Caco-2 (cell line): ENCODE measurements around the gene SUSD1. TPM values are rescaled to one million over a fixed set of nuclear protein-coding genes. Genes with fewer than 3 reads are reported as not detected.

ENCODE experiments used
- BruUV-seq: library from RNA; stranded (reverse); fragments of 400-500 nt; replicated peaks from 2 replicates; lab custom pipeline; 2021; lab: Mats Ljungman, UMichigan
- CTCF ChIA-PET: fragments of 300-600 bp; sonication (Branson Sonifier 250); formaldehyde crosslinking; loops from one replicate; lab custom pipeline; 2022; ENCODE audit warnings: antibody characterized with exemption; lab: Charles Lee
- POLR2A ChIA-PET: fragments of 300-600 bp; sonication (Branson Sonifier 250); formaldehyde crosslinking; loops from one replicate; lab custom pipeline; 2022; ENCODE audit warnings: antibody characterized with exemption; lab: Charles Lee
- DNase-seq, 2 experiments: peaks; one replicate each; pipeline versions ENCODE4 v3.0.0 to v3.0.0-alpha.2; 2020 to 2022
- H3K27me3 ChIP-seq: replicated peaks from 2 replicates; pipeline ENCODE4 v1.6.0; 2011; ENCODE audit warnings: low read length; ENCODE audit not compliant: control insufficient read depth, insufficient read depth
- H3K36me3 ChIP-seq: 2 replicates; pipeline ENCODE4 v1.5.1; 2011; ENCODE audit warnings: low read length; ENCODE audit not compliant: control insufficient read depth, insufficient read depth
- H3K4me1 ChIP-seq: fragments of 250-450 bp; sonication (Bioruptor Pico); 2 replicates; pipeline ENCODE4 v1.5.1; 2020; ENCODE audit warnings: mild to moderate bottlenecking
- H3K4me3 ChIP-seq: 2 replicates; pipeline ENCODE4 v1.5.1; 2011; ENCODE audit warnings: low read depth, mild to moderate bottlenecking, control low read depth, low read length
- H3K9me3 ChIP-seq: fragments of 250-450 bp; sonication (Bioruptor Pico); 2 replicates; pipeline ENCODE4 v1.5.1; 2020; ENCODE audit warnings: mild to moderate bottlenecking, moderate library complexity
- H3K27ac Mint-ChIP-seq: one replicate; pipeline ENCODE4 v1.8.0; 2022; ENCODE audit warnings: mixed read lengths; ENCODE audit not compliant: unreplicated experiment
- H3K27me3 Mint-ChIP-seq: one replicate; pipeline ENCODE4 v1.8.0; 2022; ENCODE audit warnings: mixed read lengths; ENCODE audit not compliant: insufficient read depth, unreplicated experiment
- H3K36me3 Mint-ChIP-seq: one replicate; pipeline ENCODE4 v1.8.0; 2022; ENCODE audit warnings: mild to moderate bottlenecking, mixed read lengths; ENCODE audit not compliant: insufficient read depth, unreplicated experiment
- H3K4me1 Mint-ChIP-seq: one replicate; pipeline ENCODE4 v1.8.0; 2022; ENCODE audit warnings: low read depth, mixed read lengths; ENCODE audit not compliant: unreplicated experiment
- H3K4me3 Mint-ChIP-seq: one replicate; pipeline ENCODE4 v1.8.0; 2022; ENCODE audit warnings: mild to moderate bottlenecking, moderate library complexity, mixed read lengths; ENCODE audit not compliant: unreplicated experiment
- H3K9me3 Mint-ChIP-seq: one replicate; pipeline ENCODE4 v1.8.0; 2022; ENCODE audit warnings: mixed read lengths; ENCODE audit not compliant: unreplicated experiment
- intact Hi-C: fragments of 100-400 bp; cut with micrococcal nuclease; formaldehyde crosslinking; loops from one replicate; pipeline ENCODE4 v1.10.0; 2022; ENCODE audit not compliant: unreplicated experiment
- total RNA-seq: library from RNA; stranded (reverse); gene quantifications from 2 replicates; pipeline ENCODE4 v1.2.3, GENCODE V29; 2022
- TF ChIP-seq, protein P1 (sequence below), 2 experiments: fragments of 200-600 bp in 1 of 2; IDR thresholded peaks; 1 replicate in 1 of 2; 2 replicates in 1 of 2; pipeline versions ENCODE4 v1.5.1 to v1.8.0; 2011 to 2022; ENCODE audit warnings: antibody characterized with exemption in 1 of 2, control low read depth in 1 of 2, inconsistent platforms in 1 of 2, low read depth in 1 of 2, low read length in 1 of 2, mild to moderate bottlenecking in 1 of 2, moderate library complexity in 1 of 2; ENCODE audit not compliant: insufficient read depth in 1 of 2, severe bottlenecking in 1 of 2, unreplicated experiment in 1 of 2

Gene SUSD1
- total RNA-seq, 1 experiment from 2014 or later, result 53.4 TPM

- peaks cover 87% of the 10 kb centered on the region for H3K4me1 ChIP-seq
- no TSS peak for BruUV-seq
- peak; percentile 49 to 73 for DNase-seq
- Mint-ChIP-seq H3K27ac (peak overlapping the region; percentile 96), H3K36me3 (peaks cover 49% of the 10 kb centered on the region), H3K4me3 (no peak overlapping the region), H3K27me3 (no peaks in the 10 kb centered on the region), H3K4me1 (peaks cover 44% of the 10 kb centered on the region), H3K9me3 (no peaks in the 10 kb centered on the region)
- intact Hi-C loops, result no loop called here
- ChIA-PET CTCF (interaction anchor here (0.7 to 1.1 kb wide), 2 partner anchors 93 to 1203 kb away, joined by 3 to 5 read pairs; no protein-coding TSS in a partner anchor), POLR2A (no interaction called here)
- peaks cover under 1% of the 10 kb centered on the region; the same call in 1 of the 2 replicates for H3K9me3 ChIP-seq
- no peaks in the 10 kb centered on the region for H3K27me3 ChIP-seq
- H3K36me3 ChIP-seq, result peaks cover 4% of the 10 kb centered on the region
- no peak overlapping the region for H3K4me3 ChIP-seq
- TF ChIP-seq, protein P1, sequence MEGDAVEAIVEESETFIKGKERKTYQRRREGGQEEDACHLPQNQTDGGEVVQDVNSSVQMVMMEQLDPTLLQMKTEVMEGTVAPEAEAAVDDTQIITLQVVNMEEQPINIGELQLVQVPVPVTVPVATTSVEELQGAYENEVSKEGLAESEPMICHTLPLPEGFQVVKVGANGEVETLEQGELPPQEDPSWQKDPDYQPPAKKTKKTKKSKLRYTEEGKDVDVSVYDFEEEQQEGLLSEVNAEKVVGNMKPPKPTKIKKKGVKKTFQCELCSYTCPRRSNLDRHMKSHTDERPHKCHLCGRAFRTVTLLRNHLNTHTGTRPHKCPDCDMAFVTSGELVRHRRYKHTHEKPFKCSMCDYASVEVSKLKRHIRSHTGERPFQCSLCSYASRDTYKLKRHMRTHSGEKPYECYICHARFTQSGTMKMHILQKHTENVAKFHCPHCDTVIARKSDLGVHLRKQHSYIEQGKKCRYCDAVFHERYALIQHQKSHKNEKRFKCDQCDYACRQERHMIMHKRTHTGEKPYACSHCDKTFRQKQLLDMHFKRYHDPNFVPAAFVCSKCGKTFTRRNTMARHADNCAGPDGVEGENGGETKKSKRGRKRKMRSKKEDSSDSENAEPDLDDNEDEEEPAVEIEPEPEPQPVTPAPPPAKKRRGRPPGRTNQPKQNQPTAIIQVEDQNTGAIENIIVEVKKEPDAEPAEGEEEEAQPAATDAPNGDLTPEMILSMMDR (IDR thresholded peaks at IDR 0.05; ENCODE audit: insufficient read depth in 1 of 2, low read depth in 1 of 2, low read length in 1 of 2, severe bottlenecking in 1 of 2, unreplicated experiment in 1 of 2), result no peak
Measured at GRCh38 chr9:112069318-112070169, 105.6 kb downstream of the SUSD1 start.

DNA sequence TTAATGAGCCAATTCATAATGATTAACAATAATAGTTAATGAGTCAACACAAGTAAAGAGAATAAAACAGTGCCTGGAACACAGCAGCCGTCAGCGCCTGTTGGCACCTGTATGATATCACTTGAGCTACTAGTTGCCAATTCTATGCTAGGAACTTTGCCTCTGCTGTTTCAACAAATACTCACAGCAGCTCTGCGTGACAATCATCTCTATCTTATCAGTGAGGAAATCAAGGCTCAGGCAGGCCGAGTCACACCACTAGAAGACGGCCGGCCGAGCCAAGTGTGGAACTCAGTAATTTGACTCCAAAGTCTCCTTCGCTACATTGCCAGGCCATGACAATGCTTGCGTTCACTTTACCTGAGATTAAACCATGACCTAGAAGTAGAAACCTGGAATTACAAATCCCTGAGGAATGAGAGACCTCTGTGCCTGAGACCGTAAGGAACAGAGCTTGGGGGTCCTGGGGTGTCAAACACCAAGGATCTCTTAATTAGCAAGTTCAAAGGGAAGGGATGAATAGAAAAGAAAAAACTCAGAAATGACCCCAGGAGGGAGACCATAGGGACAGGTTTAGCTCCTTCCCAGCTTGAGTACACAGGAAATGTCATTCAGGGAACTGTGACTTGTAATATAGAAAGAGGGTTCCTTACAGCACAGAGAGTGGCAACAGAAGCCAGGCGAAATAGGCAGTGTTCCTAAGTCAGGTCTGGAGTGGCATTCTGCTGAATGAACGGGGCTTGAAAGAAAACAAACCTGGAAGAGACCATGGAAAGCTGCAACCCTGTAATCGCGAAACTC lies 109.1 kb downstream of the SUSD1 start:
- Histone ChIP-seq H3K4me3 (no peak overlapping the region), H3K4me1 (peaks cover 65% of the 10 kb centered on the region), H3K36me3 (peaks cover 5% of the 10 kb centered on the region), H3K27me3 (no peaks in the 10 kb centered on the region), H3K9me3 (peaks cover 6% of the 10 kb centered on the region)
- H3K27ac Mint-ChIP-seq, result peak overlapping the region; percentile 96
- H3K4me3 Mint-ChIP-seq, result peak overlapping the region; percentile 52
- ChIA-PET POLR2A (interaction anchor here (0.6 kb wide), 2 partner anchors 18 to 151 kb away, joined by 3 read pairs; no protein-coding TSS in a partner anchor), CTCF (interaction anchor here (0.6 to 1.1 kb wide), 3 partner anchors 9 to 248 kb away, joined by 3 to 6 read pairs (median 4); no protein-coding TSS in a partner anchor)
- no peaks in the 10 kb centered on the region for H3K27me3 Mint-ChIP-seq
- peaks cover 46% of the 10 kb centered on the region for H3K4me1 Mint-ChIP-seq
- peak; percentile 82 to 92 for DNase-seq
- H3K36me3 Mint-ChIP-seq, result peaks cover 58% of the 10 kb centered on the region
- no peaks in the 10 kb centered on the region for H3K9me3 Mint-ChIP-seq
- BruUV-seq, result TSS peak; percentile 78
- intact Hi-C loops, result loop anchor here (1.0 kb wide), 1 partner anchor 36 kb away; no protein-coding TSS in a partner anchor
- TF ChIP-seq, protein P1 (IDR thresholded peaks at IDR 0.05; ENCODE audit: insufficient read depth in 1 of 2, low read depth in 1 of 2, low read length in 1 of 2, severe bottlenecking in 1 of 2, unreplicated experiment in 1 of 2), result no peak

- no peak overlapping the region for H3K4me3 Mint-ChIP-seq
- H3K27me3 ChIP-seq, result no peaks in the 10 kb centered on the region
- ChIA-PET POLR2A (no interaction called here), CTCF (no interaction called here)
- H3K36me3 ChIP-seq, result peaks cover 5% of the 10 kb centered on the region
- peaks cover 6% of the 10 kb centered on the region for H3K9me3 ChIP-seq
- TF ChIP-seq, protein P1 (IDR thresholded peaks at IDR 0.05; ENCODE audit: insufficient read depth in 1 of 2, low read depth in 1 of 2, low read length in 1 of 2, severe bottlenecking in 1 of 2, unreplicated experiment in 1 of 2), result no peak
- no TSS peak for BruUV-seq
- H3K27ac Mint-ChIP-seq, result peak overlapping the region; percentile 96
- H3K36me3 Mint-ChIP-seq, result peaks cover 58% of the 10 kb centered on the region
- no peak for DNase-seq
- H3K4me3 ChIP-seq, result no peak overlapping the region
- peaks cover 38% of the 10 kb centered on the region for H3K4me1 Mint-ChIP-seq
- no peaks in the 10 kb centered on the region for H3K9me3 Mint-ChIP-seq
- peaks cover 54% of the 10 kb centered on the region for H3K4me1 ChIP-seq
- intact Hi-C loops, result no loop called here
- H3K27me3 Mint-ChIP-seq, result no peaks in the 10 kb centered on the region
Measured at GRCh38 chr9:112064871-112065270, 110.2 kb downstream of the SUSD1 start.
